ENCODE results near the gene IL12RB2. TPM values are rescaled to one million over a fixed set of nuclear protein-coding genes. Genes with fewer than 3 reads are reported as not detected.

IL12RB2 gene
- total RNA-seq, 1 experiment from 2014 or later, result not detected

GRCh38 chr1:67436511-67437055 lies 128.9 kb downstream of the IL12RB2 start:
- CTCF ChIA-PET, result no interaction called here
- Mint-ChIP-seq H3K9me3 (ENCODE audit: low read depth, unreplicated experiment) (no peaks in the 10 kb centered on the region), H3K27ac (ENCODE audit: unreplicated experiment) (no peak overlapping the region), H3K4me1 (ENCODE audit: low read depth, unreplicated experiment) (peaks cover 9% of the 10 kb centered on the region), H3K36me3 (ENCODE audit: insufficient read depth, unreplicated experiment) (no peaks in the 10 kb centered on the region), H3K4me3 (ENCODE audit: low read depth, unreplicated experiment) (no peak overlapping the region), H3K27me3 (ENCODE audit: unreplicated experiment) (no peaks in the 10 kb centered on the region)
- no TSS peak for BruUV-seq (replicated peaks)
- no peak for TF ChIP-seq CTCF (IDR thresholded peaks at IDR 0.05; ENCODE audit: unreplicated experiment)
- no peak for DNase-seq
- intact Hi-C loops (cut with micrococcal nuclease; ENCODE audit: unreplicated experiment), result loop anchor here (10.0 kb wide), 1 partner anchor 502 kb away; no protein-coding TSS in a partner anchor

- no peaks in the 10 kb centered on the region for H3K9me3 Mint-ChIP-seq (ENCODE audit: low read depth, unreplicated experiment)
- no TSS peak for BruUV-seq (replicated peaks)
- H3K4me1 Mint-ChIP-seq (ENCODE audit: low read depth, unreplicated experiment), result no peaks in the 10 kb centered on the region
- no peak for TF ChIP-seq CTCF (IDR thresholded peaks at IDR 0.05; ENCODE audit: unreplicated experiment)
- no peak overlapping the region for H3K4me3 Mint-ChIP-seq (ENCODE audit: low read depth, unreplicated experiment)
- H3K27ac Mint-ChIP-seq (ENCODE audit: unreplicated experiment), result no peak overlapping the region
- no peaks in the 10 kb centered on the region for H3K27me3 Mint-ChIP-seq (ENCODE audit: unreplicated experiment)
- no peaks in the 10 kb centered on the region for H3K36me3 Mint-ChIP-seq (ENCODE audit: insufficient read depth, unreplicated experiment)
- CTCF ChIA-PET, result no interaction called here
- DNase-seq, result no peak
- intact Hi-C loops (cut with micrococcal nuclease; ENCODE audit: unreplicated experiment), result loop anchor here (10.0 kb wide), 1 partner anchor 503 kb away; no protein-coding TSS in a partner anchor
Measured at GRCh38 chr1:67437961-67438360, 130.3 kb downstream of the IL12RB2 start.

- DNase-seq, result no peak
- BruUV-seq (replicated peaks), result no TSS peak
- H3K4me1 Mint-ChIP-seq (ENCODE audit: low read depth, unreplicated experiment), result no peaks in the 10 kb centered on the region
- no peaks in the 10 kb centered on the region for H3K9me3 Mint-ChIP-seq (ENCODE audit: low read depth, unreplicated experiment)
- H3K27ac Mint-ChIP-seq (ENCODE audit: unreplicated experiment), result no peak overlapping the region
- no peaks in the 10 kb centered on the region for H3K27me3 Mint-ChIP-seq (ENCODE audit: unreplicated experiment)
- H3K4me3 Mint-ChIP-seq (ENCODE audit: low read depth, unreplicated experiment), result no peak overlapping the region
- no peaks in the 10 kb centered on the region for H3K36me3 Mint-ChIP-seq (ENCODE audit: insufficient read depth, unreplicated experiment)
- intact Hi-C loops (cut with micrococcal nuclease; ENCODE audit: unreplicated experiment), result loop anchor here (10.0 kb wide), 1 partner anchor 505 kb away; no protein-coding TSS in a partner anchor
- no peak for TF ChIP-seq CTCF (IDR thresholded peaks at IDR 0.05; ENCODE audit: unreplicated experiment)
- CTCF ChIA-PET, result no interaction called here
Measured at GRCh38 chr1:67439277-67440029, 131.8 kb downstream of the IL12RB2 start.

- TF ChIP-seq CTCF (IDR thresholded peaks at IDR 0.05; ENCODE audit: unreplicated experiment), result no peak
- no peaks in the 10 kb centered on the region for H3K27me3 Mint-ChIP-seq (ENCODE audit: unreplicated experiment)
- H3K36me3 Mint-ChIP-seq (ENCODE audit: insufficient read depth, unreplicated experiment), result no peaks in the 10 kb centered on the region
- no TSS peak for BruUV-seq (replicated peaks)
- intact Hi-C loops (cut with micrococcal nuclease; ENCODE audit: unreplicated experiment), result no loop called here
- H3K4me1 Mint-ChIP-seq (ENCODE audit: low read depth, unreplicated experiment), result no peaks in the 10 kb centered on the region
- no peak overlapping the region for H3K4me3 Mint-ChIP-seq (ENCODE audit: low read depth, unreplicated experiment)
- H3K27ac Mint-ChIP-seq (ENCODE audit: unreplicated experiment), result no peak overlapping the region
- CTCF ChIA-PET, result no interaction called here
- no peaks in the 10 kb centered on the region for H3K9me3 Mint-ChIP-seq (ENCODE audit: low read depth, unreplicated experiment)
- no peak for DNase-seq
Measured at GRCh38 chr1:67440339-67440738, 132.7 kb downstream of the IL12RB2 start.
